ENCODE measurements around the gene CRIP3.
"Not testable (repeated sequence)": the region's sequence is repeated elsewhere in the genome, so short reads cannot be mapped to it uniquely, and the experiment has no call there.

The CRIP3 gene

GRCh38 chr6:43308101-43308989 lies at the start of gene CRIP3:
CRIP3 (minus strand) TSS chr6:43308826; CDS start chr6:43308792, 34 bp downstream.
- no peak for DNase-seq (ENCODE audit: low read depth, low spot score)

- no peak for DNase-seq (ENCODE audit: low read depth, low spot score)
Observed at GRCh38 chr6:43355862-43356590, 47.4 kb upstream of the CRIP3 start.

GRCh38 chr6:43351951-43352350 lies 43.3 kb upstream of the CRIP3 start:
- DNase-seq (ENCODE audit: low read depth, low spot score) = not testable (repeated sequence)

GRCh38 chr6:43347444-43347843 lies 38.8 kb upstream of the CRIP3 start:
- no peak for DNase-seq (ENCODE audit: low read depth, low spot score)

- no peak for DNase-seq (ENCODE audit: low read depth, low spot score)
Observed at GRCh38 chr6:43347021-43347420, 38.4 kb upstream of the CRIP3 start.

GRCh38 chr6:43346243-43346642 lies 37.6 kb upstream of the CRIP3 start:
- DNase-seq (ENCODE audit: low read depth, low spot score) = not testable (repeated sequence)

- DNase-seq (ENCODE audit: low read depth, low spot score) = no peak
Observed at GRCh38 chr6:43339168-43339567, 30.5 kb upstream of the CRIP3 start.

GRCh38 chr6:43338243-43338642 lies 29.6 kb upstream of the CRIP3 start:
- no peak for DNase-seq (ENCODE audit: low read depth, low spot score)

- no peak for DNase-seq (ENCODE audit: low read depth, low spot score)
Observed at GRCh38 chr6:43336382-43336781, 27.8 kb upstream of the CRIP3 start.

GRCh38 chr6:43335469-43335868 lies 26.8 kb upstream of the CRIP3 start:
- no peak for DNase-seq (ENCODE audit: low read depth, low spot score)

- no peak for DNase-seq (ENCODE audit: low read depth, low spot score)
Observed at GRCh38 chr6:43334466-43335095, 26.0 kb upstream of the CRIP3 start.

GRCh38 chr6:43331891-43332290 lies 23.3 kb upstream of the CRIP3 start:
- DNase-seq (ENCODE audit: low read depth, low spot score) = no peak

- DNase-seq (ENCODE audit: low read depth, low spot score) = no peak
Observed at GRCh38 chr6:43331470-43331869, 22.8 kb upstream of the CRIP3 start.

- no peak for DNase-seq (ENCODE audit: low read depth, low spot score)
Observed at GRCh38 chr6:43328528-43328927, 19.9 kb upstream of the CRIP3 start.

- DNase-seq (ENCODE audit: low read depth, low spot score) = no peak
Observed at GRCh38 chr6:43325876-43326275, 17.2 kb upstream of the CRIP3 start.

- DNase-seq (ENCODE audit: low read depth, low spot score) = no peak
Observed at GRCh38 chr6:43318011-43318410, 9.4 kb upstream of the CRIP3 start.

- DNase-seq (ENCODE audit: low read depth, low spot score) = no peak
Observed at GRCh38 chr6:43313813-43314212, 5.2 kb upstream of the CRIP3 start.

- DNase-seq (ENCODE audit: low read depth, low spot score) = no peak
Observed at GRCh38 chr6:43311666-43312065, 3.0 kb upstream of the CRIP3 start.

GRCh38 chr6:43310624-43311023 lies 2.0 kb upstream of the CRIP3 start:
- no peak for DNase-seq (ENCODE audit: low read depth, low spot score)

- no peak for DNase-seq (ENCODE audit: low read depth, low spot score)
Observed at GRCh38 chr6:43310134-43310533, 1.5 kb upstream of the CRIP3 start.

GRCh38 chr6:43308990-43309477 lies 408 bp upstream of the CRIP3 start:
- no peak for DNase-seq (ENCODE audit: low read depth, low spot score)

GRCh38 chr6:43307451-43308100 lies 1.1 kb downstream of the CRIP3 start:
- no peak for DNase-seq (ENCODE audit: low read depth, low spot score)
